Hematopoietic multipotent progenitor cell (in vitro differentiated cells): ENCODE results near the gene IGF1R. TPM values are rescaled to one million over a fixed set of nuclear protein-coding genes. Genes with fewer than 3 reads are reported as not detected.

ENCODE experiments used
- DNase-seq, 3 donors: peaks; one replicate each; pipeline ENCODE4 v3.0.0-alpha.2; 2011 to 2015; ENCODE audit warnings: low read depth in 2 of 3, low spot score in 2 of 3
- total RNA-seq: library from RNA; depleted of rRNA; stranded (reverse); fragments of >200 nt; gene quantifications from one replicate; pipeline ENCODE4 v1.2.3, GENCODE V29; 2012

The IGF1R gene
- total RNA-seq, 1 donor = 81.9 TPM

- no peak for DNase-seq
Observed at GRCh38 chr15:98844261-98844660, 195.9 kb downstream of the IGF1R start.

- peak in 1 of 3 donors; percentile 27 for DNase-seq
Observed at GRCh38 chr15:98845138-98845884, 197.0 kb downstream of the IGF1R start.

- peak; percentile 37 to 87 (median 78) for DNase-seq
Observed at GRCh38 chr15:98850961-98851572, 202.7 kb downstream of the IGF1R start.

GRCh38 chr15:98853161-98853560 lies 204.8 kb downstream of the IGF1R start:
- peak in 2 of 3 donors; percentile 88 to 91 for DNase-seq

- DNase-seq = no peak
Observed at GRCh38 chr15:98853617-98854420, 205.5 kb downstream of the IGF1R start.

- DNase-seq = no peak
Observed at GRCh38 chr15:98854496-98854895, 206.2 kb downstream of the IGF1R start.

GRCh38 chr15:98855067-98855814 lies 206.9 kb downstream of the IGF1R start:
- DNase-seq = no peak

GRCh38 chr15:98855815-98856531 lies 207.6 kb downstream of the IGF1R start:
- no peak for DNase-seq

GRCh38 chr15:98856532-98856907 lies 208.2 kb downstream of the IGF1R start:
- no peak for DNase-seq

- peak in 2 of 3 donors; percentile 60 to 79 for DNase-seq
Observed at GRCh38 chr15:98858610-98859023, 210.3 kb downstream of the IGF1R start.

- DNase-seq = no peak
Observed at GRCh38 chr15:98859149-98859548, 210.8 kb downstream of the IGF1R start.

GRCh38 chr15:98860281-98861041 lies 212.1 kb downstream of the IGF1R start:
- peak in 1 of 3 donors; percentile 8 for DNase-seq

- DNase-seq = no peak
Observed at GRCh38 chr15:98861188-98861587, 212.8 kb downstream of the IGF1R start.

- DNase-seq = no peak
Observed at GRCh38 chr15:98863983-98864382, 215.6 kb downstream of the IGF1R start.

- peak; percentile 30 to 67 (median 64) for DNase-seq
Observed at GRCh38 chr15:98865397-98866339, 217.3 kb downstream of the IGF1R start.

- DNase-seq = no peak
Observed at GRCh38 chr15:98866511-98866910, 218.2 kb downstream of the IGF1R start.

- no peak for DNase-seq
Observed at GRCh38 chr15:98868564-98868963, 220.2 kb downstream of the IGF1R start.

GRCh38 chr15:98870788-98871187 lies 222.4 kb downstream of the IGF1R start:
- no peak for DNase-seq
